GM19099 (cell line): ENCODE measurements around the gene GIT1.

ENCODE experiments used
- POLR2A ChIP-seq: IDR thresholded peaks from 3 replicates; pipeline ENCODE4 v1.6.1; 2011; ENCODE audit warnings: low read depth; ENCODE audit not compliant: insufficient read length; ENCODE audit errors: extremely low read depth

The GIT1 gene

DNA sequence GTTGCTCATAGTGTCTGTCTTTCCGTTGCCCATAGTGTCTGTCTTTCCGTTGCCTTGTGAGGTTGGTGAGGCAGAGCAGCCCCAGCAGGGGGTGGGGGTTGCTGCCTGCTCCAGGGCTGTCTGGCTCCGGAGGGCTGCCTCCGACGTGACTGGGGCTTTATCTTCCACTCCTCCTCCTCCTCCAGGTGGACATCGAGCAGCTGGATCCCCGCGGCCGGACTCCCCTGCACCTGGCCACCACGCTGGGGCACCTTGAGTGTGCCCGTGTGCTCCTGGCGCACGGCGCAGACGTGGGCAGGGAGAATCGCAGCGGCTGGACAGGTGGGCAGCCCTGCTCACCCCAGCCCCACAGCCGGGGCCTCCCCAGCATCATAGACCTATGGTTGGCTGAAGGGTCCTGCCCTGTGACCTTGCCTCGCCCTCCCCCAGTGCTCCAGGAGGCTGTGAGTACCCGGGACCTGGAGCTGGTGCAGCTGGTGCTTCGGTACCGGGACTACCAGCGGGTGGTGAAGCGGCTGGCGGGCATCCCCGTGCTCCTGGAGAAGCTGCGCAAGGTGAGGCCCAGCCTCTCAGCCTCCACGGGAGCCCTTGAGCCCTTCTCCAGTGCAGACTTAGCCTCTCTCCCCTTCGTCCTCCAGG lies 18.2 kb upstream of the GIT1 start:
- no peak for TF ChIP-seq POLR2A

DNA sequence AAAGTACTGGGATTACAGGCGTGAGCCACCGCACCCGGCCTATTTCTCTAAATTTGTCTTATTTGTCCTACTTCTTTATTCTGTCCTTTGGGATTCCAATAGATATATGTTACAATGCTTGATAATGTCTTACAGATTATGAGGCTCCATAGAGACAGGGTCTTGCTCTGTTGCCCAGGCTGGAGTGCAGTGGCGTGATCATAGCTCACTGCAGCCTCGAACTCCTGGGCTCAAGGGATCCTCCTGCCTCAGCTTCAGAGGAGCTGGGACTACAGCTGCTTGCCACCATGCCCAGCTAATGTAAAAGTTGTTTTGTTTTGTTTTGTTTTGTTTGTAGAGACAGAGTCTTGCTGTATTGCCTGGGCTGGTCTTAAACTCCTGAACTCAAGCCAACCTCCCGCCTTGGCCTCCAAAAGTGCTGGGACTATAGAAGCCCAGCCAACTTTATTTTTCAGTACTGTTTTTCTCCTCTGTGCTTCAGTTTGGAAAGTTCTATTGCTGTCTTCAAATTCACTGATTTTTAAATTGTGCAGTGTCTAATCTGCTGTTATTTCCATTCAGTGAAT lies 13.7 kb upstream of the GIT1 start:
- no peak for TF ChIP-seq POLR2A

DNA sequence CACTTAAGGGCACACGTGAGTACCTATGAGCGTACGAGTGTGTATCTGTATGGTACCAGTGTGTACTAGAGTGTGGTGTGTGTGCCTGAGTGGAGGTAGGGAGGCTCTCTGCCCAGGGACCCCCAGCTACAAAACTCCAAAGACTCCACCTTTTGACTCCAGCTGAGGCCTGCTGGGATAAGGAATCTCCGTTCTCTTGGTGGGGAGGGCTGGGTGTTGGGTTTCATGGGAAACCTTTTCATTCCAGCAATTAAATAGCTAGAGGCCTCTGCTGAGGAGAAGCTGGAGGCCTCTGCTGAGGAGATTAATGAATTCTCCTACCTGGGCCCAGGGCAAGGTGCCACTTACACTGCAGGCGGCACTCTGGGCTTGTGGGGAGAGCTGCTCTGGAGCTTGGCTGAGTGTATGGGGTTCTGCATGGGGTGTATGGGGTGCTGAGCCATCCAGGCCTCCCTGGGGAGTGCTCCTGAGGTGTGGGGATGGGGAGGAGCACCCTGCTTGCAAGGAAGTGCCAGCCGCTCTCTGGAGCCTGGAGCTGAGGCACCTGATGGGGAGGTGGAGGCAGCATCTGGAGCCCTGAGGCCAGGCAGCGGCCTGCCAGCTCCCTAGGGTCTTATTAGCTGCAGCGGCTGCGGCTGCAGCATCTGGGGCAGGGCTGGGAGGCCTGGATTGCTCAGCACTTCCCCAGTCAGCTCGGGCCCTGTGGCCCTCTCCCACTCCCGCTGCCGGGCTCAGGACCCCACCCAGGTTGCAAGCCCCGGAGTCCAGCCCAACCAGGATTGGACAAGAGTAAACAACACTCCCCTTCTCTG lies 8.1 kb upstream of the GIT1 start:
- no peak for TF ChIP-seq POLR2A

DNA sequence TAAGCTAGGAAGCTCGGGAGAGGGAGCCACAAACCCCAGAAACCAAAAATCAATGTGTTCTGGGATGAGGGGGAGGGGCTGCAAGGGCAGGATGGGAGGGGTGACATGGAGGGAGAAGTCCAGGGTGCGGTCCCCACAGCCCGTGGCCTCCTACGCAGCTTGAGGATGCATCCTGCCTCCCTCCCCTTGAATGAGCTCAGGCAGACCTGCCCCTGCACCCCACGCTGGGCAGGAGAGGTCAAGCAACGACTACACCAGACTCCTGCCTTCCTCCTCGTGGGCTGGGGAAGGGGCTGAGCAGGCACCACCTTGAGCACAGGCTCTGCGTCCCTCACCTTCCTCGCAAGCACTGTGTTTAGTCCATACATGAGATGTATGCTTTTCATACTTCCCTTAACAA lies 7.4 kb upstream of the GIT1 start:
- no peak for TF ChIP-seq POLR2A

DNA sequence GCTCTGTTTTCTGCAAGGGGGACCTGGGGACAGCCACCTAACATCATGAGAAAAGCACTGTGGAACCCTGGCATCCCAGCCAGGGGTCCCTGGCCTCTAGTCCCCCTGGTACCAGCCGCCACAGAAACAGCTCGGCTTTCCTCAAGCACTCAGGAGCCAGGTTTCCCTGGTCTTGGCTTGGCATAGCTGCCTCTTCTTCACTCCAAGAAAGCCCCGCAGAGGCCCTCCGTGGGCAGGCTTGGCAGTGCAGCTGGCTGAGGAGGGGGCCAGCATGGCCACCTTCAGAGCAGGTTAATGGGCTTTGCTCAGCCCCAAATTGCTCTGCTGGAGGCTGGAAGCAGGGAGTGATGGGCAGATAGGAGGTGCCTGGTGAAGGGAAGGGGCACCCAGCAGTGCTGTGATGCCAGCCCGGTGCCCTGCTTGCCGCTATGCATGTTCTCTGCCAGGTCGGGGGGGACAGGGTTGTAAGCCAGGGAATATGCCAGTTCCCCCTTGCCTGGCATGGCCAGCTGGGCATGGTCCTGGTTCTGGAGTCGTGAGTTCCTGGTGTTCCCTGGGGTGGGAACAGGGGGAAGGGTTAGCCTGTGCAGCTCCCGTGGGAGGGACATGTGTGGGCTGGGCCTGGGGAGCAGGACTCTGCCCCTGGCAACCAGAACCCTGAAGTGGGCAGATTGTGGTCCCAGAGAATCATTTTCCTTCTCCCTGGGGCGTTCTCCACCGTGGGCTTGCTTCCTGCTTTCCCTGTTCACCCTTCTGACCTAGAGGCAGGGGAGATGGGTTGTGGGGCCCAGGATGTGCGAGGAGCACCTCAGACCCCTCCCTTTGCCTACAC lies 6.7 kb upstream of the GIT1 start:
- no peak for TF ChIP-seq POLR2A

DNA sequence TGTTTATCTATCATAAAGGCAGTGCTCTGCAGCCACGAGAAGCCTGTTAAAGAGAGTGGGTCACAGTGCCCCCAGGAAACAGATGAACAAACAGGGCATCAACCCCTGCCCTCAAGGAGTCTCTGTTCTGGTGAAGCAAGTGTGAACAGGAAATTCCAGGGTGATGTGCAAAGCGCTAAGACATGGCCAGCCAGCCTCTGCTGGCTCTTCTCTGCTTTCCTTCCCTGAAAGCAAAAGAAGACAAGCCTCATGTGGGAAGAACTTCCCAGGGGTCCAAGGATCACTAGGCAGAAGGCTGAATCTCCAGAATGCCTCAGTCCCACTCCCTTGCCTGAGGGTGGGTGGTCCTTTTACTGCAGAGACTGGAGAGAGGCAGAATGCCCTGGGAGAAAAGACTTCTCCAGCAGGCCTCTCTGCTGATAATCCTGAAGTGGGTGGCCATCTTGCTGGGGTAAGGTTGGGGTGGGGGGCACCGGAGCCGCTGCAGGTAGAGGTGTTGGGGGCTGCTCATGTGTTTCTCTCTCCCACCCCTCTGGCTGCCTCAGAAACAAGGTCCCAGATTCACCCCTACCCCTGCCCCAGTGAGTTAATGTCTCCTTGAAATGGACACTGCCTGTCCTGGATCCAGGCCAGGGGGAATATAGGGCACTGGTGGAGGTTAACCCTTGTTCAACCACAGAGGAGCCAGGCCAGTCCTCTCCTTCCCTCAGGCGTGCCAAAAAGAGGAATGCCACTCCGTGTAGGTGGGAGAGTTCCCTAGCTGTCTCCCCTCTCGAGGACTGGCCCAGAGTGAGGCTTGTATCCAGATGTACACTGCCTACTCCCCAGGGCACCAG lies 5.9 kb upstream of the GIT1 start:
- no peak for TF ChIP-seq POLR2A

DNA sequence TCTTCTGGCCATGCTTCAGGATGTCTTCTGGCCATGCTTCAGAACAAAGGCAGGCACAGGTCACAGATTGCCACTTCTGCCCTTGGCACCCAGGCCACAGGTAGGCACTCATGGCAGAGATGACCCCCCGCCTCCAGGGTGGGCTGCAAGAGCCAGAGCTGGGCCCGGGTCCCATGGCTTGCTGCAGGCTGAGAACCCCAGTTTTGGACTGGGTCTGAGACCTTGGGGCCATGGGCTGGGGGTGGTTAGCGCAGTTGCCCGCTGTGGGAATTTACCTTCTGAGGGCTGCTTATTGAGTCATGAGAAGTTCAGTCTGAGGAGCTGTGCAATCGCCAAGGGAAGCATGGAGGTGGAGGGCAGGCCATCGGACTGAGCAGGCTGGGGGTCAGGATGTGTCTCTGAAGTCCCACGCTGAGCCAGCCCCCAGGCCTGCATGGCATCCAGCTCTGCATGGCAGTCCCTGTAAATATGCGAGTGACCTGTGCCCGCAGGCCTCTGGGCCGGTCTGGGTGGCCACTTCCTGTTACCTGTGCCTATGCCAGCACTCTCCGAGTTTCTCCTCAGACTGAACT lies 5.2 kb upstream of the GIT1 start:
- no peak for TF ChIP-seq POLR2A

DNA sequence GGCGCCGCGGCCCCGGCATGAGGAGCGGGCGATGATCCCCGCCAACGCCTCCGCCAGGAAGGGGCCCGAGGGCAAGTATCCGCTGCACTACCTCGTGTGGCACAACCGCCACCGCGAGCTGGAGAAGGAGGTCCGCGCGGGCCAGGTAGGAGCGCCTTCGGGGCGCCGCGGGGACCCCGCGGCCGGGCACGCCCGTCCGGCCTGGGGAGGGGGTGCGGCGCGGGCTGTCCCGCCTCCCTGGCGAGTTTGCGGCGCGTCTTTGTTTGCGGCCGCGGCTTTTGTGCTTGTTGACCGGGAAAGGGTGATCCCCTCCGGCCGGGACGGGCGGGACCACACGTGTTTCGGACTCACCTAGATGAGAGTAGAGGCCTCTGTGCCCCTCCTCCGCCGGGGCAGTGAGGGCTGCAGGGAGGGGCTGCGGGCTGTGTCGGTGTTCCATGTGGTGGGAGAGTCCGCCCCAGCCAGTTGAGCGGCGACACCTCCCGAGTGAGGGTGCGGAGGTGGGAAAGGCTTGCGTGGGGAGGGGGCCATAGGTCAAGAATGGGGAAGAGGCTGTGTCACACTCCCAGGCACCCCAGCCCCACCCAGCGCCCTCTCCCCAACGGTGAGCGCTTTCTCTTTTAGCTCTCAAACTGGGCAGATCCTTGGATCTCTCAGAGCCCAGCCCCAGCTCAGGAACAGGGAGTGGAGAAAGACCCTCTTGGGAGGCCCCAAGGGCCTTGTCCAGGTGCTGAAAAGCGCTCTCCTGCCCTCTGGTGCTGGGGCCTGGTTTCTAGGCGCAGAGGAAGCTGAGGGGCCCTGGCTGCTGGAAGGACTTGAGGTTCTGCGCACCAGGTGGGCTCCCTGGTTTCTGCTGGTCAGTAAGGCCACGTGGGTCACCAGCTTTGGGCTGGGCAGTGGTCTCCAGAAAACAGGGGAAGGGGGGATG lies 4.4 kb upstream of the GIT1 start:
- TF ChIP-seq POLR2A, result no peak

DNA sequence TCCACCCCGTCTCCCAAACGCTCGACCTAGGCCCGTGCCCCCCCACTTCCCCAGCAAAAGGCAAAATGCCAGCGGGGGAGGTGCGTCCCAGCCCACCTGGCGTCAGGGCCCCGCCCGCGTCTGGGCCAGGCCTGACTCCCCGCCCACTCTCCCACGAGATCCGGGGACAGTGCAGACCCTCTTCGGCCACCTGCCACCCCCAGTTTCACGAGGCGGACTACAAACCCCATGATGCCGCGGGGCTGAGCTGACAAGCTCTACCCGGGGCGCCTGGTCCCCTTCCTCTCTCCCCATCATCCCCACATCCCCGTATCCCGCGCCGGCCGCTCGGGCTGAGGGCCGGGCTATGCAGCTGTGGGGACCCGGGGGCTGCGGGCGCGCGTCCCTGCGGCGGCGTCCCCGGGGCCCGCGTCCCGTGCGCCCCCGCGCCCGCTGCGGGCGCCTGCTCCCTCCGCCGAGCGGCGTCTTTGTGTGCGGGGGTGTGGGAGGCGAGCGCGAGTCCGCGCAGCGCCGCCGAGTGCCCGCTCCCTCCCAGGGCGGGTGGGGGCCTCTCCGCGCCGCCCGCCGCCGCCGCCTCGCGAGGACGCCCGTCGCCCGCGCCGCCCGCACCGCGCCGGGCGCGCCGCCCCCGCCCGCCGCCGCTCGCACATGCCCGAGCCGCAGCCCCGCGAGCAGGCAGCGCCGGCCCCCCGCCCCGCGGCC lies 3.6 kb upstream of the GIT1 start, which contains the start of gene ANKRD13B:
ANKRD13B (plus strand) TSS at position 283 of the 702 bp plus-strand sequence. CDS start 490 bp downstream, outside the sequence.
- TF ChIP-seq POLR2A, result no peak

DNA sequence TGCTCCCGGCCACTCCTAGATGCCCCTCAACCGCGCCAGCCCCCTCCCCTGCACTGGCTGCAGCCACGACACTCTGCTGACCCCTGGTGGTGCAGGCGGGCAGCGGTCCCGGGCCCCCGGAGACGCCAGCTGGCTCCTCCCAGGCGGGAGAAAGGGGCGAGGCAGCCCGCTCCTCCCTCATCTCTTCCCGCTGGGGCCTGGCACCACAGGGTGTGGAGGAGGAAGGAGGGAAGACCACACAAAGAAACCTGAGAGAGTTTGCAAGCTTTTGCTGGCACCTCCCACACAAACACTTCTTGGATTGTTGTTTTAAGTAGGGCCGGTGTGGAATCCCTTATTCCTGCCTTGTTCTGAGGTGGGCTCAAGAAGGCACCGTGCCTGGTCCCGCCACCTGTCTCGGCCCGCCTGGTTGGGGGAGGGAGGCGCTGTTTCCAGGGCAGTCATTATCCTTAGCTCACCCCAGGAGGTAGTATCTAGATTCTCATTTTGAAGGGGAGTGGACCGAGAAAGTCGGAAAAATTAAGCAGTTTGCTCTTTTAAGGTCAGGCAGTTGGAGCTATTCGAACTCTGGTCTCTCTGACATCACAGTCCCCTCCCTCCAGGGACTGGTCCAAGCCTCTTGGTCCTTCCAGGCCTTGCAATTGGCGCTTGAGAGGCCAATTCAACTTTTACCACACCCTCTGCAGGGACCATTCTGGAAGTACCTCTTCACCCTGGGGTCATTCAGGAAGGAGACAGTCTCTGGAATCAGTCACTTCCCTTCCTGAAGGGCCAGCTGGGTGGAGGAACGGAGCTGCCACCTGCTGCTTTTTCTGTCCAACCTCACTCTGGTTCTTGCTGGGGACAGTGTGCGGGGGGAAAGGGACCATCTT lies 2.5 kb upstream of the GIT1 start:
- peak; percentile 11 for TF ChIP-seq POLR2A

DNA sequence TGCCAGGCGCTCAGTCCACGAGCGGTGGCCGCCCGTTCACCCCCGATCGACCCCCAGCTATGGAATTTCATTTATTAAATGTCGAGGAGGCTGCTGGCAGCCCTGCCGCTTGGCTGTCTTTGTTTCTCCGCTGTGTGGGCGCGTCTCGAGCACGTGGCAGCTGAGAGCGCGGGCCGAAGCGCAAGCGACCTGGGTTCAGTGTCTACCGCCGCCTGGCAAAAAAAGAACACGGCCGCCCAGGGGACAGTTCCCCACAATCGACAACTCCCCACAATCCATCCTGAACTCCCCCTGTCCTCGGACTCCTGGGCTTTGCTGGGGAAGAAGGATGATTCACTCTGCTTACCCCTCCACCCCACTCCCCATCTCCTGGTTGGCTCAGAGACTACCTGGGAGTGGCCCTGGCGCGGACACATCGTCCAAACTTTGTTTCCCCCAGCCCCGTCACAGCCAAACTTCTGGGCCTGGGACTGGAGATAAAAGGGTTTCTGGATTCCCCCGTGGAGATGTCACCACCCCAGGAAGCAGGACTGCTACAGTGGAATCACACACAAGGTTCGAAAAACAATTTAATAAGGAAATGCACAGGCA lies 1.8 kb upstream of the GIT1 start:
- no peak for TF ChIP-seq POLR2A
